Measurements from ENCODE around the gene IL17RD. TPM values are rescaled to one million over a fixed set of nuclear protein-coding genes. Genes with fewer than 3 reads are reported as not detected.

Gene IL17RD
- total RNA-seq, 1 donor from 2014 or later = 2.9 TPM

DNA sequence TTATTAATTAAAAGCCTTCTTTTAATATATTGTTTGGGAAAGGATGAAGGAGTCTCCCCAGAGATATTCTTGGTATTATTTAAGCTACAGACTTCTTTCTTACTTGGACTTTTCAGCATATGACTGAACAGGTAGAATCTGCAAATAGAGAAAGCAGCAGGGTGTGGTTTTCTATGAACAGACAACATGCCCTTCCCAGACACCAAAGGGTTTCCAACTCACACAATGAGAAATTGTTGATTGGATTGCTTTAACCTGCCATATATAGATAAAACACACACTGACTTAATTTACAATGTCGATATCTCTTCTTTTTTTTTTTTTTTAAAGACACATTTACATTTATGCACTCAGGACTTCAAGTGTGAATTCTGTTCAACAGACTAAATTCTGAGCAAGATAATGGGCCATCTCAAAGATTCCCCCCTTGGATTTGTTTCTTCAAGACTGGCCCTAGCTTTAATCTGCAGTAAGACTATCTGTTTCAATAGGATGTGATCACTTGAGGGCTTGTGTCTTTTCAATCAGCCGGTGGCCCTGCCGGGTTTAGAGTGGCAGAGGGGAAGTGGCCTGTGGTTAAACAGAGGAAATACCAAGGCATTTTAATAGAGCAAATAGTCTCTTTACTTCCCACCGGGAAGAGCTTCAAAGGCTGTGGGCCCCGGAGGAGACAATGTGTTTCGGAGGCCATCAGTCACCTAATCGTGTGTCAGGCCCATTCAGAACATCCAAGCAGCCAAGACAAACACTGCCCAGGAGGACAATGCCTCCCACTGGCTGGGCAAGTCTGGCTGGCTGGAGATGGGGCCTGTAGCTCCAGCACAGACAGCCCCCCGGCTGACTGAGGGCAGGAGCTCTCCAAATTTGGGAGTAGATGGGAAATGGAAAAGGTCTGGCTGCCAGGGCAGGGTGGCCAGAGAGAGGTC, 6.1 kb downstream of the IL17RD start:
- H3K27me3 Mint-ChIP-seq (ENCODE audit: unreplicated experiment) = peaks cover 33% of the 10 kb centered on the region
- H3K36me3 Mint-ChIP-seq (ENCODE audit: unreplicated experiment) = no peaks in the 10 kb centered on the region
- TF ChIP-seq, protein P1, sequence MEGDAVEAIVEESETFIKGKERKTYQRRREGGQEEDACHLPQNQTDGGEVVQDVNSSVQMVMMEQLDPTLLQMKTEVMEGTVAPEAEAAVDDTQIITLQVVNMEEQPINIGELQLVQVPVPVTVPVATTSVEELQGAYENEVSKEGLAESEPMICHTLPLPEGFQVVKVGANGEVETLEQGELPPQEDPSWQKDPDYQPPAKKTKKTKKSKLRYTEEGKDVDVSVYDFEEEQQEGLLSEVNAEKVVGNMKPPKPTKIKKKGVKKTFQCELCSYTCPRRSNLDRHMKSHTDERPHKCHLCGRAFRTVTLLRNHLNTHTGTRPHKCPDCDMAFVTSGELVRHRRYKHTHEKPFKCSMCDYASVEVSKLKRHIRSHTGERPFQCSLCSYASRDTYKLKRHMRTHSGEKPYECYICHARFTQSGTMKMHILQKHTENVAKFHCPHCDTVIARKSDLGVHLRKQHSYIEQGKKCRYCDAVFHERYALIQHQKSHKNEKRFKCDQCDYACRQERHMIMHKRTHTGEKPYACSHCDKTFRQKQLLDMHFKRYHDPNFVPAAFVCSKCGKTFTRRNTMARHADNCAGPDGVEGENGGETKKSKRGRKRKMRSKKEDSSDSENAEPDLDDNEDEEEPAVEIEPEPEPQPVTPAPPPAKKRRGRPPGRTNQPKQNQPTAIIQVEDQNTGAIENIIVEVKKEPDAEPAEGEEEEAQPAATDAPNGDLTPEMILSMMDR (IDR thresholded peaks at IDR 0.05) = no peak
- no peak overlapping the region for H3K27ac Mint-ChIP-seq (ENCODE audit: unreplicated experiment)
- H3K4me1 Mint-ChIP-seq (ENCODE audit: unreplicated experiment) = peaks cover 26% of the 10 kb centered on the region
- H3K4me3 Mint-ChIP-seq (ENCODE audit: unreplicated experiment) = no peak overlapping the region
- no peak for DNase-seq (ENCODE audit: extremely low spot score, unreplicated experiment)
- H3K9me3 Mint-ChIP-seq (ENCODE audit: unreplicated experiment) = no peaks in the 10 kb centered on the region

- no peak overlapping the region for H3K27ac Mint-ChIP-seq (ENCODE audit: unreplicated experiment)
- DNase-seq (ENCODE audit: extremely low spot score, unreplicated experiment) = no peak
- no peaks in the 10 kb centered on the region for H3K9me3 Mint-ChIP-seq (ENCODE audit: unreplicated experiment)
- H3K27me3 Mint-ChIP-seq (ENCODE audit: unreplicated experiment) = peaks cover 29% of the 10 kb centered on the region
- H3K4me3 Mint-ChIP-seq (ENCODE audit: unreplicated experiment) = no peak overlapping the region
- no peaks in the 10 kb centered on the region for H3K36me3 Mint-ChIP-seq (ENCODE audit: unreplicated experiment)
- TF ChIP-seq, protein P1 (IDR thresholded peaks at IDR 0.05) = no peak
- H3K4me1 Mint-ChIP-seq (ENCODE audit: unreplicated experiment) = peaks cover 26% of the 10 kb centered on the region
Measured at GRCh38 chr3:57158325-57158724, 6.8 kb downstream of the IL17RD start.

DNA sequence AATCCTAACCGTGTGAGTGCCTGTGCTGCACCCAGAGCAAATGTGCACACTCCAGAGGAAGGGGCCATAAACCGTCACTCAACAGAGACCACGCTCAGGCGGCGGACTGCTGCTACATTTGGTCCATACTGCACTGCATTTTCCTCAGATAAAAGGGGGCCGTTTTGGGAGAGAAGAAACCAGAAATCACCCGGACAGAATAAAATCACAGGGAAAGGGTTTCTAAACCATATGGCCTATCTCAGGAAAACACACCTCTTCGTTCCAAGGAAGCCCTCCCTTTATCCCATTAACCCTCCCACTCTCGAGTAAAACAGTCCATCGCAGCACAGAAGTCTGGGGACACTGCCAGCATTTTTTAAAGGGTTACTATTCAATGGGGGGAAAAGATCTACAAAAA, 7.6 kb downstream of the IL17RD start:
- H3K27me3 Mint-ChIP-seq (ENCODE audit: unreplicated experiment) = peaks cover 22% of the 10 kb centered on the region
- H3K9me3 Mint-ChIP-seq (ENCODE audit: unreplicated experiment) = no peaks in the 10 kb centered on the region
- no peak for DNase-seq (ENCODE audit: extremely low spot score, unreplicated experiment)
- H3K36me3 Mint-ChIP-seq (ENCODE audit: unreplicated experiment) = no peaks in the 10 kb centered on the region
- no peak overlapping the region for H3K27ac Mint-ChIP-seq (ENCODE audit: unreplicated experiment)
- TF ChIP-seq, protein P1 (IDR thresholded peaks at IDR 0.05) = no peak
- peaks cover 29% of the 10 kb centered on the region for H3K4me1 Mint-ChIP-seq (ENCODE audit: unreplicated experiment)
- H3K4me3 Mint-ChIP-seq (ENCODE audit: unreplicated experiment) = no peak overlapping the region

GRCh38 chr3:57155310-57155643, 9.9 kb downstream of the IL17RD start:
- peaks cover 39% of the 10 kb centered on the region for H3K4me1 Mint-ChIP-seq (ENCODE audit: unreplicated experiment)
- no peaks in the 10 kb centered on the region for H3K36me3 Mint-ChIP-seq (ENCODE audit: unreplicated experiment)
- H3K27ac Mint-ChIP-seq (ENCODE audit: unreplicated experiment) = no peak overlapping the region
- H3K4me3 Mint-ChIP-seq (ENCODE audit: unreplicated experiment) = no peak overlapping the region
- DNase-seq (ENCODE audit: extremely low spot score, unreplicated experiment) = no peak
- TF ChIP-seq, protein P1 (IDR thresholded peaks at IDR 0.05) = no peak
- no peaks in the 10 kb centered on the region for H3K9me3 Mint-ChIP-seq (ENCODE audit: unreplicated experiment)
- peaks cover 18% of the 10 kb centered on the region for H3K27me3 Mint-ChIP-seq (ENCODE audit: unreplicated experiment)

DNA sequence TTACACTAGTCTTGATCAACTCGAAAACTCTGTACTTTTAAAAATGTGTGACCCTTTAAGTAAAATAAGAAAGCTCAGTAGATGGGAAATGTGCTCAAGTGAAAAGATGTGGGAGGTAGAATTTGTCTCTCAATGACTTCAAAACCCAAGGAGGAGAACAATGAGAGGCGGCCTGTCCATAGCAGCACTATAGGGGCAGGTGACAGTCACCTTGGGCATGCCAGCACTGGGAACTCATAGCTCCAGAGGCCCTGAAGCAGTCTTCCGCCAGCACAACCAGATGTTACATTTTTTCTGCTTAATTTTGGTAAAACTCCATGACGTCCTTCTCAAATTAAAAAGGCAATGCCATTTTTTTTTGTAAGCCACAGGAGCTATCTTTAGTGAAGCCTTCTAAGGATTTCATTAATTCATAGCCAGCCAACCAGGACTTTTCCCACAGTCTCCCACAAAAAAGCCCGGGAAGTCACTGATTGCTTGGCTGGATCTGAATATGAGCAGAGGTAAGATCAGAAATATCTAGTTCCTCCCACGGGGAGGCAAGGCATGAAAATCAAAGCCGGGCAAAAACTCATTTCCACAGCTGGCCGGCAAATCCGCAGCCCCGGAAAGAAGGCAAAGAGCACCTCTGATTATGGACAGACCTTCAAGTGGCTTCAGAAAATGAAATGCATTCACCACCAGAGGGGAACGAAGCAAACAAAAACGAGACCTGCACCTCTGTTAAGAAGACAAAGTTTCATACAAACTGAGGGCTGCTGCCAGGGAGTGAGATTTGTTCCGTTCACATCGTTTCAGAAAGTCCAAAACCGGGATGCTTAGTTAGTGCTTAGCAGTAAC, 10.5 kb downstream of the IL17RD start:
- Mint-ChIP-seq H3K27me3 (ENCODE audit: unreplicated experiment) (peaks cover 18% of the 10 kb centered on the region), H3K27ac (ENCODE audit: unreplicated experiment) (no peak overlapping the region), H3K9me3 (ENCODE audit: unreplicated experiment) (no peaks in the 10 kb centered on the region), H3K4me3 (ENCODE audit: unreplicated experiment) (no peak overlapping the region), H3K4me1 (ENCODE audit: unreplicated experiment) (peaks cover 42% of the 10 kb centered on the region), H3K36me3 (ENCODE audit: unreplicated experiment) (no peaks in the 10 kb centered on the region)
- no peak for DNase-seq (ENCODE audit: extremely low spot score, unreplicated experiment)
- TF ChIP-seq, protein P1 (IDR thresholded peaks at IDR 0.05) = no peak

Data from osteocyte (in vitro differentiated cells).